HG02852 (cell line): ENCODE results near the gene ATG5.
"Not testable (repeated sequence)": the region's sequence is repeated elsewhere in the genome, so short reads cannot be mapped to it uniquely, and the experiment has no call there.

Source experiments
- ATAC-seq: cut with Tn5 transposase; IDR thresholded peaks from one replicate; pipeline ENCODE4 v1.9.1; 2021; ENCODE audit warnings: mild to moderate bottlenecking, moderate library complexity; ENCODE audit not compliant: unreplicated experiment

ATG5 gene

GRCh38 chr6:106315765-106316374 lies 9.7 kb downstream of the ATG5 start:
- ATAC-seq, result no peak

GRCh38 chr6:106309766-106310373 lies 15.7 kb downstream of the ATG5 start:
- ATAC-seq, result no peak

- ATAC-seq, result no peak
Measured at GRCh38 chr6:106308985-106309384, 16.6 kb downstream of the ATG5 start.

DNA sequence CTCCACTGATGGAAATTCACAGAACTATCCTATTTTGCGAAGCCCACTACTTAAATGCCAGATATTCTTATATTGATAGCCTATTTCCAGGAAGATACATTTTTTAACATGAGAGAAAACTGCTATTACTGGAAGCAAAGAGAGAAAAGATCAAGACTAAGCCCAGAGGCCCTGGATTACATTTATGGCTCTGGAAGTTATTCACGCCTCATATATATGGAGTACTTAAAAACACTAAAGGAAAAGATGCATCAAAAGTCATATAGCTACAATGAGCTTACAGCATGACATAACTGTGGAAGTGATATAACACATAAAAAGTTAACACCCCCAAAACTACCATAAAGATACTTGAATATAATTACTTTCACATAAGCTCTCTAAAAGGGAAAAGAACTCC lies 19.8 kb downstream of the ATG5 start:
- no peak for ATAC-seq

DNA sequence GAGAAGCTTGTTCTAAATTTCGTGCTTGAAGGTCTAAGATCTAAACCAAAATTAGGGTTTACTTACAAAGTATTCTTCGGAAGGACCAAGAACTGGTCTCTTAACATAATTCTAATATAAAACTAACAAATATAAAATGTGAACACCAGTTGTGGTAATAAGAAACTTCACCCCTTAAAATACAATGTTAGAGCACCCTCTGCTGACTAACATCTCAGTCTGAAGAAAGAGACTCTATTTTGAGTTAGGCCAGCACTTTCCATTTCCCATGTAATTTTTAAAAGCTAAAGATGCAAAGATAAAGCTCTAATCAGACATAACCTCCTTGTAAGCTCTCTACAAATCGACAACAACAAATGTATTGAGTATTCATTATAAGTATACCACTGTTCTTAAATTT lies 24.6 kb downstream of the ATG5 start:
- no peak for ATAC-seq

DNA sequence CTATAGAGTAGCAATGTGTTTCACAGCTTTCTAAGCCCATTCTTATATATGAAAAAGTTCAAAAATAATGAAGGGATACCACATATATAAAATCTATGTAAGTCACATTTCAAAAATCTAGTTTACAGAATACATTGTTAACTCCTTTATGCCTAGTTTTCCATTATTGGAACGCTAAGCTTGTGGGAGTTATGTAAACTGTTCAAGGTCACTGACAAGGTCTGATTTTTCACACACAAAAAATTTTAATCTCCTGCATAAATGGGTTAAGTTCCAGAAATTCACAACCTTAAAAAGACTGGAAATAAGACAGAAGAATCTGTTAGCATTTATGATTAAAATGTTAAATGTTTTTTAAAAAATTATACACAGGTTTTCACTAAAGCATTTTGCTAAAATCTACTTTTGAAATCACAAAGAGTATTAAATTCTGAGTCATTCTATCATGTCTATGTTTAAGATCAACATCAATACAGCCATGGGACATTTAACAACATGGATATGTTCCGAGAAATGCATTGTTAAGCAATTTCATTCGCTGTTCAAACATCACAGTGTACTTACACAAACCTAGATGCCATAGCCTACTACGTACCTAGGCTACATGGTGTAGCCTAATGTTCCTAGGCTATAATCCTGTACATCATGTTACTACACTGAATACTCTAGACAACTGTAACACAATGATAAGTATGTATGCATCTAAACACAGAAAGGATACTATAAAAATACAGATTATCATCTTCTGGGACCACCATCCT lies 25.4 kb downstream of the ATG5 start:
- no peak for ATAC-seq

GRCh38 chr6:106293116-106293515 lies 32.4 kb downstream of the ATG5 start:
- no peak for ATAC-seq

DNA sequence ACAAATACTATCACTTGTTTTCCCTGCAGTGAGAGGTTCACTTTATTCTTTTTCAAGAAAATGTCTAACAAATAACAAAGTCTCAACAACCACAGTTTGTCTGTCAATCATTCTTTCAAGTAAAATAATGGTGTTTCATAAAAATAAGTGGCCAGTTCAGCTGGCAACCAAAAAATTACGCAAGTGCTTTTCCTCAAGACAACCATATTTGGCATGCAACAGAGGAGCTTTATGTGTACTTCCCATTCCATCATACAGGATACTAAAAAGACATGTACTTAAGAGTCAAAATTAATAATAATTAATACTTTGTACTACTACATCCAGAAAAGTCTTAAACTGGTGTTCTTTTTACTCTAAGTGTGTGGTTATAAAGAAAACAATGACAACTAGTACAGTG lies 34.6 kb downstream of the ATG5 start:
- no peak for ATAC-seq

GRCh38 chr6:106290032-106290431 lies 35.5 kb downstream of the ATG5 start:
- no peak for ATAC-seq

DNA sequence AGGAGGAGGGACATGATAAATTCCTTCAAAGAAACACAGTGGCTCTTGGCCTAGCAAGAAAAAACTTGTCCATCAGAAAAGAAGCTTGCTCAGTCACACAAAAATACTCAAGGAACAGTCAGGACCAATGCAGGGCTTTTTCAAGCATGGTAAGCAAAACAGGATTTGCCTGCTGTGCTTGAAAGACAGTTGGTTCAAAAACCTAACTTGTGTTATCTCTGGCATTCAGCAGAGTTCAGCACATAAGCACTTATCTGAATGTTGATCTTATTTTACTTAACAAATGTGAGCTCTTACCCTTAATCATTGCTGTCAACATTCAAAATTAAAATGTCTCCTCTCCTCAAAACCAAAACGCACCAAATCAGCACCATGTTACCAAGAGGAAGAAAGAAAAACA lies 38.3 kb downstream of the ATG5 start:
- ATAC-seq, result no peak

DNA sequence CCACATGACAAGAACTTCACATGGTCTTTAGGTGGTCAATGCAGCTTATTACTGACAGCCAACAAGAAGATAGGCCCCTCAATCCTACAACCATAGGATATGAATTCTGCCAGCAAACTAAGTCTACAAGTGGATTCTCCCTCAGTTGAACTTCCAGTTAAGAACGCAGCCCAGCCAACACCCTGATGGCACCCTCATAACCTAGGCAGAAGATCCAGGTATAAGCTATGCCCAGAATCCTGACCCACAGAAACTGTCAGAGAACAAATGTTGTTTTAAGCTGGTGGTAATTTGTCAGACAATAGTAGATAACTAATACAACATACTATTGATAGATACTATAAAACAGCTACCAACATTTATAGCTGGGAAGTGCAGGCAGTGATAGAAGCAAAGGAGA lies 38.8 kb downstream of the ATG5 start:
- ATAC-seq, result no peak

- ATAC-seq, result no peak
Measured at GRCh38 chr6:106283481-106283880, 42.1 kb downstream of the ATG5 start.

- ATAC-seq, result no peak
Measured at GRCh38 chr6:106281661-106282060, 43.9 kb downstream of the ATG5 start.

- ATAC-seq, result no peak
Measured at GRCh38 chr6:106281088-106281487, 44.5 kb downstream of the ATG5 start.

GRCh38 chr6:106279179-106279578 lies 46.4 kb downstream of the ATG5 start:
- no peak for ATAC-seq

GRCh38 chr6:106275692-106276091 lies 49.9 kb downstream of the ATG5 start:
- no peak for ATAC-seq

GRCh38 chr6:106273087-106273486 lies 52.5 kb downstream of the ATG5 start:
- peak; percentile 75 for ATAC-seq

DNA sequence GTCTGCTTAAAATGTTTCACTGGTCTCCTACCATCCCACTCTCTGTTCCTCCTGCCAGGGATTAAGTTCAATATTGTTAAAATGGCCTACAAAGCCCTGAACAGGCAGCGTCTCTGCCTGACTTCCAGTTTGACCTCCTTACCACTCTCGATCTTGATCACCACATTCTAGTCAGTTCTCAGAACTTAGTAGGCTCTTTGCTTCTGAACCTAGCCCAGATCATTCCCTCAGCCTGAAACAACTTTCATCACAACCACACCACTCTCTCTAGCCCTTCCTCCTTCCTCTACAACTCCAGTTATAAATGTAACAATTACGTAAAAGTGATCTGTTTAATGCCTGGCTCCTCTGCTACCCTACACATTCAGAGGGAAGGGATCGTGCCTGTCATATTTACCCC lies 53.3 kb downstream of the ATG5 start:
- ATAC-seq, result no peak

- no peak for ATAC-seq
Measured at GRCh38 chr6:106270414-106270813, 55.1 kb downstream of the ATG5 start.

GRCh38 chr6:106269268-106269919 lies 56.2 kb downstream of the ATG5 start:
- not testable (repeated sequence) for ATAC-seq

GRCh38 chr6:106268500-106268899 lies 57.1 kb downstream of the ATG5 start:
- not testable (repeated sequence) for ATAC-seq

DNA sequence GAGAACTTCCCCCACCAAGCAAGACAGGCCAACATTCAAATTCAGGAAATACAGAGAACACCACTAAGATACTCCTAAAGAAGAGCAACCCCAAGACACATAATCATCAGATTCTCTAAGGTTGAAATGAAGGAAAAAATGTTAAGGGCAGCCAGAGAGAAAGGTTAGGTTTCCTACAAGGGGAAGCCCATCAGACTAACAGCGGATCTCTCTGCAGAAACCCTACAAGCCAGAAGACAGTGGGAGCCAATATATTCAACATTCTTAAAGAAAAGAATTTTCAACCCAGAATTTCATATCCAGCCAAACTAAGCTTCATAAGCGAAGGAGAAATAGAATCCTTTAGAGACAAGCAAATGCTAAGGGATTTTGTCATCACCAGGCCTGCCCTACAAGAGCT lies 61.1 kb downstream of the ATG5 start:
- ATAC-seq, result not testable (repeated sequence)
